NCI-H345 treated with DMSO at 0.1 percent for 48 hours (cell line): Measurements from ENCODE around the gene PZP.
"Not testable (repeated sequence)": the region's sequence is repeated elsewhere in the genome, so short reads cannot be mapped to it uniquely, and the experiment has no call there.

Experiments
- DNase-seq: peaks from one replicate; lab custom pipeline; 2025; ENCODE audit not compliant: unreplicated experiment; lab: John Stamatoyannopoulos, UW

The PZP gene

GRCh38 chr12:9184276-9184675 lies 23.9 kb downstream of the PZP start:
- DNase-seq: no peak

DNA sequence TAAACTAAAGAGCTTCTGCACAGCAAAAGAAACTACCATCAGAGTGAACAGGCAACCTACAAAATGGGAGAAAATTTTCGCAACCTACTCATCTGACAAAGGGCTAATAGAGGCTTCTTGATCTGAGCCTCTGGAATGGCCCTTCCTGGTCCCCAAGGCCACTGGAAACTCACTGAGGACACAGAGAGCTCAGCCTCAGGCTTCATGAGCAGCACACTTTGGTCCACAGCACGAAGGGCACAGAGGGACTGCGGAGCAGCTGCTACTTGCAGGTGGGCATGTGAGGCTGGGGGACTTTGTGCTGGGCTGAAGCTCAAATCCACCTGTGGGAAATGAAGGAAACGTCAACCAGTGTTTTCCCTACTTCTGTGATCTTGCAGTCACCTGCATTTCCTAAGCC lies 27.4 kb downstream of the PZP start:
- no peak for DNase-seq

GRCh38 chr12:9179781-9180180 lies 28.4 kb downstream of the PZP start:
- DNase-seq: no peak

- DNase-seq: no peak
Measured at GRCh38 chr12:9169979-9170634, 38.1 kb downstream of the PZP start.

GRCh38 chr12:9167345-9167744 lies 40.9 kb downstream of the PZP start:
- DNase-seq: not testable (repeated sequence)

DNA sequence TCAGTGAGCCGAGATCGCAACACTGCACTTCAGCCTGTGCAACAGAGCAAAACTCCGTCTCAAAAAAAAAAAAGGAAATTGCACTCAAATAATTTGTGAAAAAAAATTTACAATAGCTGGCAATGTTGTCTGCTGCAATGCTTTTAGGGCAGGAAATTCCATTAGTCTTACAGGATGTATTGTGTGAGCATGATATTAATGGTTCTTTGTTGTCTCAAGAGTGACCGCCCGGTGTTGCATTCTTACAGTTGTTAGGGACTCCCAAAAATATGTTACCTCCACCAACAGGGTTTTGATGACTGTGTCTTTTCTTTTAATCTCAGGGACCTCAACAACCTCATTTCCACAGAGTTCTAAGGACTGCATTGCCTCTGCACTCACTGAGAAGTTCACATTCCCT lies 44.8 kb downstream of the PZP start:
- DNase-seq: no peak

DNA sequence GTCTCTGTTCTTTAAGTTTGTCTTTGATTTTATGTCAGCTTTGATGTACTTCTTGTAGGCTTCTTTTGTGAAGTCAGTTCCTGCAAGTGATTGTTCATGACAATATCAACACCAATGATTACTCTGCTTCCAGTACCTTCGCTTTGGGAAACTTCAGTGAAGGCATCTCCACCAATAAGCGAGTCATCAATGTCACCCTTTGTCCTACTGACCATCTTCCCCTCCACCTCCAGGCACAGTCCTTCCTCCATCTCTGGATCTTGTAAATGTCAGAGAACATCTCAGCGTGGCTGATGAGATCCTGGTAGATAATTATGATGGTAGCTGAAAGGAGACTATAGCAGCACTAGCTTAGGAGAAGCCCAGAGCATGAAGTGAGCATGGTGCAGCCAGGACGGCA lies 52.1 kb downstream of the PZP start:
- DNase-seq: no peak

DNA sequence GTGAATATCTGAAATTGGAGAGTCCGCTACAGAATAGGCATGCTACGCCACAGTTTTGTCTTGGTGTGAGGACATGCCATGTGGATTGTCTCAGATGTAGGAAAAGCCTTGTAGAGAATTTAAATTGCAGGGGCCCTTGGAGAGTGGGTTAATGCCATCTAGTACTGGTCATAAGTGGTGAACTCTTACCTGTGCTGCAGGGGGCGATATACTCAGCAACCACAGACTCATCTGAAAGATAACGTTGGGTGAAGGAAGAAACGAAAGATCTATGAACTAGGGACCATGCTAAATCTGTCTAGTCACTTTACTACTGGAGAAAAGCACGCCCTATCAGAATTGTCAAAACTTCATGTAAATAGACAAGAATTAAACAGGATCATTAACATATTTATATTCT lies 58.8 kb downstream of the PZP start:
- no peak for DNase-seq

- no peak for DNase-seq
Measured at GRCh38 chr12:9148926-9149325, 59.3 kb downstream of the PZP start.

GRCh38 chr12:9147461-9147860 lies 60.7 kb downstream of the PZP start:
- no peak for DNase-seq

DNA sequence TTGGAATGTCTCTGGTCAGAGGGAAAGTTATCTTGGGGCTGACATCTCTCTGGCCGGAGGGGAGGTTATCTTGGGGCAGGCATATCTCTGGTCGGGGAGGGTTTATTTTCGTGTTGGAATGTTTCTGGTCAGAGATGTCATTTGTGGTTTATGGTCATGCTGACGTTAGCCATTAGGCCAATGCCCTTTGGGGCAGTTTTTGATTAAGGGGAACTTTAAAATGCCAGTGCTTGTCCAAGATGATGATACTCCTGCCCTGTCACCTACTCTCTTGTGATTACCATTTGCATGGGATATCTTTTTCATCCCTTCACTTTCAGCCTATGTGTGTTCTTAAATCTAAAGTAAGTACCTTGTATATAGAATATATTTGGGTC lies 63.5 kb downstream of the PZP start:
- DNase-seq: no peak

GRCh38 chr12:9143929-9144729 lies 64.1 kb downstream of the PZP start:
- no peak for DNase-seq

DNA sequence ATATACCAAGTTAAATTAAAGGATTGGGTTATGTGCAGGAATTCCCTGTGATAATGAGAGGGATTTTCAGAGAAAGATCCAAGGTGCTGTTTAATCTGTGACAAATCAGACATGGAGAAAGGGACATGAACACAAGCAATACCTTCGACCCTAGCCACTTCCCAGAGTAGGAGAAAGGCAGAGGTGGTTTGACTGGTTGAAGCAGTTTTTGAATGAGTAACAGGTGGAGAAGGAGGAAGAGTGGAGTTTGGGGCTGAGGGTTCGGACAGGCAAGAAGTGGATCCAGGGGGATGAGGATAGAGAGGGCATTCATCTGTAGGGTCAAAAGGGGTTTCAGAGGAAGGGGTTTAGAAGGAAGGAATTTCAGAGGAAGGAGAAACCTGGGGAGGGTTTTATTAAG lies 65.1 kb downstream of the PZP start:
- DNase-seq: no peak

DNA sequence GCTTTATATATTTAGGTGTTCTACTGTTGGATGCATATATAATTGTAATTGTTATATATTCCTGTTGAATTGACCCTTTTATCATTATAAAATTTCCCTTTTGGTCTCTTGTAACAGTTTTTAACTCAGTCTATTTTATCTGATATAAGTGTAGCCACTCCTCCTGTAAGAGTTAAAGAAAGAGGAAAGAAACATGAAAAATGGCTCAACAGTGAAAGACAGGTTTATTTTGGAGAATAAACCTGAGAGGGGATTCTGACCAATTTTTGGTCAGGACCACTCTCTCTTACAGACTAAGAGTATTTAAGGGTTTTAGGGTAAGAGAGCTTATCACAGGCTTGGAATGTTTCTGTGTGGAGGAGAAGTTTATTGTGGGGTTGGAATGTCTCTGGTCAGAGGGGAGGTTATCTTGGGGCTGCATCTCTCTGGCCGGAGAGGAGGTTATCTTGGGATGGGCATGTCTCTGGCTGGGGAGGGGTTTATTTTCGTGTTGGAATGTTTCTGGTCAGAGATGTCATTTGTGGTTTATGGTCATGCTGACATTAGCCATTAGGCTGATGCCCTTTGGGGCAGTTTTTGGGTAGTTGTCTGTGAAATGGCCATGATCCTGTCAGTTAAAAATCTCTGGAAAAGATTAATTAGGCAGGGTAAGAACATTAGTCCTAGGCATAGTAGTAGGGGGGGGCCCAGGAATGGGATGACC lies 68.5 kb downstream of the PZP start:
- DNase-seq: not testable (repeated sequence)

- no peak for DNase-seq
Measured at GRCh38 chr12:9135903-9136310, 72.3 kb downstream of the PZP start.

DNA sequence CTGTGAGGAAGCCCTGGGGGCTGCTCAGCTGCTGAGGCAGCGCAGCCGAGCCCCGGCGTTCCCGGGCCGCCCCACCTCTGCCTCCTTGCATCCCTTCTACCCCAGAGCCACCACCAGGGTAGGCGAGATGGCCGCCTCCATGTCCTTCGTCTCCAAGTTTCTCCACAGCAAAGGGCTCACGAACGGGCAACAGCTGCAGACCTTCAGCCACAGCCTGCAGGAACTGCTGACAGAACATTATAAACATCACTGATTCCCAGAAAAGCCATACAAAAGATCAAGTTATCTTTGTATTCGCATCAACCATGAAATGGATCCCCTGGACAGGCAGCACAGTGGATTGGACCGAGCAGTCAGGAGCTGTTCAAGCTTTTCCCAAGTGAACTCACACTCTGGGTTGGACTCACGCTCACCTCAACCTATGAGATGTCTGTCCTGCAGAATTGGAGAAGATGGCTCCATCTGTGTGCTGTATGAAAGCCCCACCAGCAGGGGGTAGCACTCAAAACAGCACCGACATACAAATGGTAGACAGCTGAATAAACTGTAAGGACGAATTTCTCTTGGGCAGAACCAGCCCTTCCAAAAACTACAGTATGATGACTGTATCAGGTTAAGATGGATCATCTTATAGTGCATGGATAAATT lies 73.1 kb downstream of the PZP start:
- no peak for DNase-seq

DNA sequence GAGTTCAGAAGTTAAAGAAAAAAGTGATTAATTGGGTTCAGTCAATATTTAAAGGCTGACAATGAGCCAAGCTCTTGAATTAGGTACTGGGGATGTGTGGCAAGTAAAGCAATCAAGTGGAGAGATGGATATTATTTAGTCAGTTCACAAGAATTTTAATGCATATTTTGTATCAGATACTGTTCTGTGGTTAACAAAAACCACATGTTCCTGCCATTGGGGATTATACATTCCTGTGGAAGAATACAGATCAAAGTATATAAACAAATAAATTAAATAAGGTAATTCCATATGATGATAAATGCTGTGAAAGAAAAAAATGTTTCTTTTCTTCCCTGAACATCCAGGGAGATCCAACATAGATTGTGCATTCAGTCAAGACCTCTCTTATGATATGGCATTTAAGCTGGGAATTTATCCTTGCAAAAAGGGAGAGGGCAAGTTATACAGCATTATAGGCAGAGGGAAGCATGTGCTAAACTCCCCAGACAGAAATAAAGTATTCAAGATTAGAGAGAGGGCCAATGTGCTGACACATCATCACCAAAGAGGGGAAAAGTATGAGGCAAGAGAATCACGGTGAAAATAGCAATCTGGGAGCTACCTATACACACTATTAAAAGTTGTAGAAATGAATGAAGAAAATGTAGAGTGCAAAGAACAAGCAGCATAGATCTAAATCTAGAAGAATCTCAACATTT lies 74.8 kb downstream of the PZP start:
- DNase-seq: no peak

GRCh38 chr12:9132008-9132535 lies 76.1 kb downstream of the PZP start:
- no peak for DNase-seq

- DNase-seq: no peak
Measured at GRCh38 chr12:9130244-9130643, 78.0 kb downstream of the PZP start.

- no peak for DNase-seq
Measured at GRCh38 chr12:9127936-9128663, 80.1 kb downstream of the PZP start.
